ENCODE data around the gene MAMDC2.

DNA sequence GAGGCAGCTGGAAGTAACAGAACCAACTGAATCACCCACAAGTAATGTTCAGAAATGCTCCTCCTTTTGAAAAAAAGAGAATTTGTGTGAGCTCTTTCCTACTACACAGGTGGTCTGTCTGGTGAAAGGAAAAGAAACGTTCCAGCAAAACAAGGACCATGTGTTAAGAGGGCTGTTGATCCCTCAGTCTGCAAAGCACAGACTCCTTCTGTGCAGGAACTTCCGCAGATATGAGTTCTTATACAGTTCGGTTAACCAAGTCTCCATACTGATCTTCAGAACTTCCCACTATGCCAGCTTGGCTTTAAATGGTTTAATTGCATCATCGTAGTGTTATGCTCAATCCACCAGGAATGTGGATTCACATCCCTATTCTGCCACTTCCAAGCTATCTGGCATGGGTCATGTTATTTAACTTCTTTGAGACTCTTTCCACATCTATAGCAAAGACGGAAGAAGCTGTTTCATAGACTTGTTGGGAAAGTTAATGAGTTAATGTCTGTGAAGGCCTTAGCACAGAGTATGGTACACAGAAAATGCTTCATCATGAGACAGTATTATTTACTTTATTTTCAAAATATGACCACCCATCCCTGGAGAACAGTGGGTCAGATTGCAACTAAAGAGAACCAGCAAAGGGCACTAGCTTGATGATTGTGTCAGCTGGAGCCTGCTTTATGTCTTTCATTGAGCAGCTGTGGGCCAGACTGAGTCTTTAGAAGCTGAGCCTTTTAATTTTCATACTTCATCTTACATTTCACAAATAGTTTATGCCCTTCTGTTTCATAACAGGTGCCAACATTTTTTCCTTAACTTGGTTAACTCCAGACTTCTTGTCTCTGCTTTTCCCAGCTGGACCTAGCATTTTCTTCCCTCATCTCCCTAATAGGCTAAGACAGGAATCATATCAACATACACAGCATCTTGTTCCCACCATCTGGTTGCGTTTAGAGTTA is 89.9 kb downstream of the MAMDC2 start:
- TF ChIP-seq POLR2A (IDR thresholded peaks at IDR 0.05; ENCODE audit: low read depth, low read length) (no peak), TAF1 (IDR thresholded peaks at IDR 0.05; ENCODE audit: borderline replicate concordance, low read depth, low read length) (no peak), POLR2AphosphoS5 (IDR thresholded peaks at IDR 0.05; ENCODE audit: low read depth, low read length) (no peak)

Data from GM12892 (cell line).